OCI-M2 (cell line): ENCODE results near the gene LDLRAD2.

Experiments used
- DNase-seq: peaks from one replicate; lab custom pipeline; 2025; ENCODE audit not compliant: unreplicated experiment; lab: John Stamatoyannopoulos, UW

Gene LDLRAD2

GRCh38 chr1:21842606-21843162 lies 30.6 kb downstream of the LDLRAD2 start:
- DNase-seq: no peak

DNA sequence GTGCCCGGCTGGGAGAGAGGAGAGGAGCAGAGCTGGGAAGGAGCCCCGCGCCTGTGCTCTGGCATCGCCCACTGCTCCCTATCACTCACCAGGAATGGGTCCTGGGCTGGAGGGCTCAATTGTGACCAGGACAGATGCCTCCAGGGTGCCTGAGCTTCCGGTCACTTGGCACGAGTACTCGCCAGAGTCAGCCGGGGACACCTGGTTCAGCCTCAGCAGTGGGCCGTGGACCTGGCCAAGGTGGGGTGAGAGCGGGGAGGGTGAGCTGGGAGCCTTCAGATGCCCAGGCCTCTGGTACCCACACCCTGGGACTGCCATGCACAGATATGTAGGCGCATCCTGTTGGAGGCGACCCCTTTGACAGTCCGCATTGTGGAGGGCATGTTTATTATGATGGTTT lies 31.1 kb downstream of the LDLRAD2 start:
- DNase-seq: no peak

GRCh38 chr1:21843996-21844395 lies 31.9 kb downstream of the LDLRAD2 start:
- DNase-seq: no peak

DNA sequence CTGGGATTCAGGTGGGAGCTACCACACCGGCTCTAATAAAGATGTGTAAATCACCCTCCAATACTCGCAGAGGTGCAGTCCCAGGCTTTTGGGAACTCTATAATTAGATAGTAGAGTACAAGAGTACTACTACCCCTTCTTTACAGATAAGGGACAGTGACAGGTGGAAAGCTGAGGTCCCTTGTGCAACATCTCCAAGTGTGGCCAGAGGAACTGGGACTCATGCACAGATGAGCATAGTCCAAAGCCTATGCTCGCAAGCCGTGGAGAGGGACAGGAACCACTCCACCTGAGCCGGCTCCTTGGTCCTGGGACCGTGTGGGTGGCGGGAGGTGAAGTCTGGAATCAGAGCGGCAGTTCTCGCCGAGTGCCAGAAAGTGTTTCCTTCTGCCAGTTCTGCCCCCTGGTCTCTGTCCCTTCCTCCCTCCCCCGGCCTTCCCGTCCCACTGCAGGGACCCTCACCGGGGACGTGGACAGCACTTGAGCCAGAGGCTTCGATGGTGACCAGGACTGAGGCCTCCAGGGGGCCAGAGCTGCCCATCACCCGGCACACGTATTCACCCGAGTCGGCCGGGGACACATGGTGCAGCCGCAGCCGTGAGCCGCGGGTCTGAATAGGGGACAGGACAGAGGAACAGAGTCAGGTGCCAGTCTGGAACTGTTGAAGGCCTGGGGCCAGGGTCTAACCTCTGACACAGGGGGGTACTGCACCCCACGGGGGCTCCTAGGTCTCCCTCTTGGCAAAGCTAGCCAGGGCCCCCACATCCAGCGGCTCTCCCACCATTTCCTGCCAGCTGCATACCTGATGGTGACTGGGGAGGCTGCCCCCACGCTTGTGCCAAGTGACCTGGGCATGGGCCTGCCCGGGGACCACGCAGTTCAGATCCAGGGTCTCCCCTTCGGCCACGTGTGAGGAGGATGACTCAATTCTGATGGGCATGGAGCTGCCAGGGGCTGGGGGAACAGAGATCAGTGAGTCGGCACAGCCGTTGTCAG lies 33.9 kb downstream of the LDLRAD2 start:
- no peak for DNase-seq

DNA sequence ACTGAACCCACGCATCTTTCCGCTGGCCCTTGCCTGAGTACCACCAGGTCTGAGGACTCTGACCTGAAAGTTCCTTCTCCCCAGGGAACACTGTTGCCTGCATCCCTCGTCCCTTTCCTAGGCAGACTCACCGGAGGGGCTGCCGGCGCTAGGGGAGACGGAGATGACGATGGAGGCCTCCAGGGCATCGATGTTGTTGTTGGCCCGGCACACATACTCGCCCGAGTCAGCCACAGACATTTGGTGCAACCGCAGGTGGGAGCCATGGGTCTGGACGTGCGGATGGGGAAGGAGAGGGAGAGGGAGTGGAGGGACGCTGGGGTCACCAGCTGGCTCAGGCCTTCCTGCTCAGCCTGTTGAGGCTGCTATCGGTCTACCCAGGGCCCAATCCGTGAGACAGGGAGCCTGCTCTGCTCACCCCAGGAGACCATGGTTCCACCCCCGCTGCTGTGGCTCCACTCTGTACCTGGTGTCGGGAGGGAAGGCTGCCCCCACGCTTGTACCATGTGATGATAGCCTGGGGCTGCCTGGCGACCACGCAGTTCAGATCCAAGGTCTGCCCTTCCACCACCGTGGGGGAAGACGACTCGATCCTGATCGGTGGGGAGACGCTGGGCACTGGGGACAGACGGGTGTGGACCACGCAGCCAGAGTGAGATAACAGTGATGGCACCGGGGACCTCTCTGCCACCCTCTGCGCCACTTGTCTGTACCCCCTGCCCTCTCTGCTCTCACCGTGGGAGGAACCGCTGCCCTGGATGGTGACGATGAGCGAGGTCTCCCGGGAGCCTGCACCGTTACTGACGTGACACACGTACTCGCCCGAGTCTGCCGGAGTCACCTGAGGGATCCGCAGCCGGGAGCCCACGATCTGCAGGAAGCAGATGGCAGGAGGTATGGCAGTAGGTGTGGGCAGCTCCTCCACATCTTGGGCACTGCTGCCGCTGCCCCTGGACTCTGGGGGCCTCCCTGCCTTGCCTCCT lies 35.4 kb downstream of the LDLRAD2 start:
- no peak for DNase-seq

DNA sequence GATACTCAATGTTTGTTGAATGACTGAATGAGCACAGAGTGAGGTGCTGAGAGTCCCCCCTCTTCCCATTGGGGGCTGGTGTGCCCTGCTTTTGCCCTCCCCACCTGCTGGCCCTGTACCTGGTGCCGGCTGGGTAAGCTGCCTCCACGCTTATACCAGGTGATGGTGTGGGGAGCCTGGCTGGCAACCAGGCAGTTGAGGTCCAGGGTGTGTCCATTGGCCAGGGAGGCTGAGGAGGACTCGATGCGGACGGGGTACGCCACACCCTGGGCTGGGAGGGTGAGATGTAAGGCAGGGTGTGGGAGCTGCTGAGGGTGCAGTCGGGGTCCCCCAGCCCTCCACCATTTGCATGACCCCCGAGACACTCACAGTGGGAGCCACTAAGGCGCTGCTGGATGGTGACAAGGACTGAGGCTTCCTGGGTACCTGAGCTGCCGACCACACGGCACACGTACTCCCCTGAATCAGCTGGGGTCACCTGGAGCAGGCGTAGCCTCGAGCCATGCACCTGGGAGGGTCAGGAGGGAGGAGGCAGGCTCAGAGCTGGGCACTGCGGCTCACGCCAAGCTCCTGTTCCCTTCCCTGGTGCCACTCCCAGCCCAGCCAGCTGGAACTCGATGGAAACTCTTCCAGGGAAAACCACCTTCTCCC lies 36.6 kb downstream of the LDLRAD2 start:
- no peak for DNase-seq

DNA sequence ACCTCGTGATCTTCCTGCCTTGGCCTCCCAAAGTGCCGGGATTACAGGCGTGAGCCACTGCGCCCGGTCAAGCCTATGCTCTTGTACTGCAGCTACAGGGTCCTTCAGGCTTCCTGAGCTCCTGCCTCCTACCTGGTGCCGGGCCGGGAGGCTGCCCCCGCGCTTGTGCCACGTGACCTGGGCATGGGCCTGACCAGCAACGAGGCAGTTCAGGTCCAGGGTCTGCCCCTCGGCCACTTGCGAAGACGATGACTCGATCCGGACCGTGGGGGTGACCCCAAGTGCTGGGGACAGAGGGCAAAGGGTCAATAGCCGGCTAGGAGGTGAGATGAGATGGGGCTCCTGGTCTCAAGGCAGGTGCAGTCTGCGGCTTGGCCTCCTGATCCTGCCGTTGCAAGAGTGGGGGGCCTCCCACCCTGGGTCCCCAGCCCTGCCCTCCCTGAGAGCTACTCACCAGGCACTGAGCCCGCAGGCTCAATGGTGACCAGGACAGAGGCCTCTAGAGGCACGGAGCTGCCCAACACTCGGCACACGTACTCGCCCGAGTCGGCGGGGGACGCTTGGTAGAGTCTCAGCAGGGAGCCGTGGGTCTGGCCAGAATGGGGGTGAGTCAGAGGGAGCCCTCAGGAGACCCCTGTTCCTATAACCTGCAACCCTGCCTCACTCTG lies 38.0 kb downstream of the LDLRAD2 start:
- DNase-seq: no peak

DNA sequence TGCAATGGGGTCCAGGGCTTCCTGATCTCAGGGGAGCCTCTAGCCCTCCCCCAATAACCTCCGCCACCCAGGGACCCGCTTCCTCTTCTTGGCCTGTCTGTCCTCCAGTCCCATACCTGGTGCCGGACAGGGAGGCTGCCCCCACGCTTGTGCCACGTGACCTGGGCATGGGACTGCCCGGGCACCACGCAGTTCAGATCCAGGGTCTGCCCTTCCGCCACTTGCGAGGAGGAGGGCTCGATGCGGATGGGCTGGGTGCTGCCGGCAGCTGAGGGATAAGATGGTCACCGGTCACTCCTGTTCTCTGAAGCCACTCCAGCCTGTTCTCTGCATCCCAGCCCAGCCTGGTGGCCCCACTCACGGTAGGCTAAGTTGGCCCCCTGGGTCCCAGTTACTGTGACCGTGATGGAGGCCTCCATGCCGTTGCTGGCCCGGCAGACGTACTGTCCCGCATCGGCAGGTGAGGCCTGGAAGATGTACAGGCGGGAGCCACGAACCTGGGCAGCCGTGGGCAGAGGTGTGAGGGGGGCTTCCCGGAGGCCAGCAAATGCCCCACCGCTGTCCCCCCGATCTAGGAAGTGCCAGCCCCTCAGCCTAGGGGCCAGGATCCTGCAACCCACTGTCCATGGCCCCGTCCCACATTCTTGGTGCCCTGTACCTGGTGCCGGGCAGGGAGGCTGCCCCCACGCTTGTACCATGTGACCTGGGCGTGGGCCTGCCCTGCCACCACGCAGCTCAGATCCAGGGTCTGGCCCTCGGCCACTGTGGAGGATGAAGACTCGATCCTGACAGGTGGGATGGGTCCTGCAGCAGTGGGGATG lies 39.6 kb downstream of the LDLRAD2 start:
- no peak for DNase-seq

- no peak for DNase-seq
Observed at GRCh38 chr1:21852282-21853130, 40.4 kb downstream of the LDLRAD2 start.

DNA sequence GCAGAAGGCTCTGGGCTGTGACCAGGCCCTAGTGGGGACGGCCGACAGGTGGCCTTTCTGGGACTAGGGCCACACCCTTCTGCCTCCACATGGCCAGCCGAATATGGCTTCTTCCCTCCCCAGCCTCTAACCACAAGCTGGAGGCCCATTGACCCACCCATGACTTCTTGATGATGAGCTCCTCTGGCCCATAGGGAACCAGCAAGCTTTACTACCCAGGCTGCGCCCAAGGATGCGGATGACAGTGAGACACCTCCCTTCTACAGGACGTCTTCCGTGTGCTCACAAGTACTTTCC lies 41.0 kb downstream of the LDLRAD2 start:
- no peak for DNase-seq

DNA sequence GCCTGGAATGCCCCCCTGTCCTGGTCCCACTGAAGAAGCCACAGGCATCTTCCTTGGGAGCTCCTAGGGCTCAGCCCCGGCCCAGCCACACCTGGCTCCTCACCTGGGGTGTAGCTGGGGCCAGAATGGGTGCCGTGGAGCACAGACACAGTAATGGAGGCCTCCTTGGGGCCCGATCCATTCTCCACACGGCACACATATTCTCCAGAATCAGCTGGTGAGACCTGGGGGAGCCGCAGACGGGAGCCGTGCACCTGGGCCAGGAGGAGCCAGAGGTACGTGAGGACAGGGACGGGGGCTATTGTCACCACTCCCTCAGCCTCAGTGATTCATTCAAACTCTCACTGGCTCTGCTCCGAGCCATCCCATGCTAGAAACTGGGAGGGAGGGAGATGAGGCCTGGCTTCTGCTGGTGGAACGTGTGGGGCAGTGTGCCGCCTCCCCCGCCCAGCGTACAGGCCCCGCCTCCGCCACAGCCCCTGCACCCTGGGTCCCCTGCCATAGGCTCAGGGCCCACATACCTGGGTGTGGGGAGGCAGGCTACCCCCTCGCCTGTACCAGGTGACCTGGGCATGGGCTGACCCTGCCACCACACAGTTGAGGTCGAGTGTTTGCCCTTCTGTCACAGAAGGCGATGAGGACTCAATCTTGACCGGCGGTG lies 42.2 kb downstream of the LDLRAD2 start:
- no peak for DNase-seq

- DNase-seq: no peak
Observed at GRCh38 chr1:21854751-21855131, 42.7 kb downstream of the LDLRAD2 start.

GRCh38 chr1:21855257-21856096 lies 43.4 kb downstream of the LDLRAD2 start:
- DNase-seq: no peak

- DNase-seq: no peak
Observed at GRCh38 chr1:21857142-21857839, 45.2 kb downstream of the LDLRAD2 start.

DNA sequence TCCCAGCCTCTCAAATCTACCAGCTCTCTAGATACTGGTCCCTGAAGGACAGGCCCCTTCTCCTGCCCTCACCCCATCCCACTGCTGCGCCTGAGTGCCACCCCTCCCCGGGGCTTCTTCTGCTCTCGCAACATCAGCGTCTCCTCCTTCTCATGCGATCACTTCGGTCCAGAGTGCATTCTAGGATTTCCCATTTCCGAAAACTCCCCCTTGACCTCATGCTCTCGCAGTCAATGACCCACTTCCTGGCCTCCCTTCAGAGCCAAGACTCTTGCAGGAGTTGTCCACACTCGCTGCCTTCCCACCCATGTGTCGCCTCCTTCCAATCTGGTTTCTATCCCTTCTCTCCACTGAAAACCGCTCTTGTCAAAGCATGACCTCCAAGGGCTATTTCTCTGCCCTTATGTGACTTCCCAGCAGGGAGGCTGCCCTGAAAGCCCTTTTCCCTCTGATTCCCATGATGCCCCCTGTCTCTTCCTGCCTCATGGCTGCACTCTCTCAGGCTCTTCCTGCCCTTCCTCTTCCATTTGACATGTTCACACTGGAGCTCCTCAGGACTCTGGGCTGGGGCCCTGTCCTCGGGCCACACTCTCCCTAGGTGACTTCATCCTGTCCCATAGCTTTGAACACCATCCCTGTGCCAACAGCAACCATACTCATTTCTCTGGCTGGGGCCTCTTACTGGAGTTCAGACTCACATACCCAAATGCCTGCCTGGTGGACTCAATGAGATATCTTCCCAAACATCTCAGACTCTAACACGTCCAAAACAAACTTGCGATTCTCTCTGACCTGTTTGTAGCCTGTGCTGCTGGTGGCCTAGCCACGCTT lies 46.0 kb downstream of the LDLRAD2 start:
- no peak for DNase-seq

GRCh38 chr1:21859669-21860179 lies 47.7 kb downstream of the LDLRAD2 start:
- DNase-seq: no peak
